ENCODE results near the gene C2orf42. TPM values are rescaled to one million over a fixed set of nuclear protein-coding genes. Genes with fewer than 3 reads are reported as not detected.

The C2orf42 gene
- total RNA-seq, 2 experiments from 2014 or later = 23.5 to 23.9 TPM

- ChIA-PET POLR2A (interaction anchor here (1.1 to 8.6 kb wide), 11 partner anchors 9 to 212 kb away, joined by 4 to 108 read pairs (median 21); partner anchors contain the start of genes C2orf42, MXD1 and PCBP1), CTCF (interaction anchor here (0.8 to 3.1 kb wide), 15 partner anchors 8 to 214 kb away, joined by 3 to 12 read pairs (median 5); no protein-coding TSS in a partner anchor)
- intact Hi-C loops (cut with micrococcal nuclease) = no loop called here
- Mint-ChIP-seq H3K27ac (peak overlapping the region; percentile 98), H3K27me3 (no peaks in the 10 kb centered on the region), H3K9me3 (no peaks in the 10 kb centered on the region), H3K4me1 (ENCODE audit: low read depth) (peaks cover 66% of the 10 kb centered on the region), H3K36me3 (peaks cover 5% of the 10 kb centered on the region), H3K4me3 (peak overlapping the region; percentile 92)
- DNase-seq = no peak
Observed at GRCh38 chr2:70125498-70125898, 65.3 kb downstream of the C2orf42 start.

DNA sequence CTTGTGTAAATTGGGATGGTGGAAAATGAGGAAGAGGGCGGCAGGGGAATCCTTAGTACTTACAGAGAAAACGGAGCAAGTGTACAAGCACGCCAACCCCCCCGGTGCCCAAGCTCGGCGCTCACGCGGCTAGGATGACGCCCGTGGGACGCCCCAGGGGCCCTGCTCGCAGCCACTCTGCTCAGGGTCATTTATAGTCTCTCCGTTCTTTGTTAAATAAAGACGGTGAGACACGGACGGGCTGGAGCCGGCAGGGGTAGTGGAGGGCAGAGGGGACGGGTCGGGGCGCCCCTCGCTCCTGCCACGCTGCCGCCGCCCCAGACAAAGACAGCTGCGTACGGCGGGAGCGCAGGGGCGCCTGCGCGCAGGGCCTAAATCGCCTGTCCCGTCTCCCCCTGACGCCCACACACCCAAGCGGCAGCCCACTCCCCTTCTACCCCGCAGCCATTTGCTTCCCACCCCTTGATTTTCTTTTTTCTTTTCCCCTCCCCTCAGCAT, 65.8 kb downstream of the C2orf42 start:
- POLR2A ChIA-PET = interaction anchor here (1.1 to 8.6 kb wide), 13 partner anchors 9 to 211 kb away, joined by 4 to 108 read pairs (median 20); partner anchors contain the start of genes C2orf42, MXD1, PCBP1 and SNRPG
- intact Hi-C loops (cut with micrococcal nuclease) = loop anchor here (1.0 kb wide), 4 partner anchors 8 to 39 kb away; no protein-coding TSS in a partner anchor
- Mint-ChIP-seq H3K4me3 (peak overlapping the region; percentile 92), H3K36me3 (peaks cover 5% of the 10 kb centered on the region), H3K27me3 (no peaks in the 10 kb centered on the region), H3K4me1 (ENCODE audit: low read depth) (peaks cover 62% of the 10 kb centered on the region), H3K9me3 (no peaks in the 10 kb centered on the region), H3K27ac (peak overlapping the region; percentile 98)
- peak; percentile 67 for DNase-seq
- CTCF ChIA-PET = interaction anchor here (0.7 to 3.1 kb wide), 17 partner anchors 8 to 213 kb away, joined by 3 to 12 read pairs (median 5); no protein-coding TSS in a partner anchor

DNA sequence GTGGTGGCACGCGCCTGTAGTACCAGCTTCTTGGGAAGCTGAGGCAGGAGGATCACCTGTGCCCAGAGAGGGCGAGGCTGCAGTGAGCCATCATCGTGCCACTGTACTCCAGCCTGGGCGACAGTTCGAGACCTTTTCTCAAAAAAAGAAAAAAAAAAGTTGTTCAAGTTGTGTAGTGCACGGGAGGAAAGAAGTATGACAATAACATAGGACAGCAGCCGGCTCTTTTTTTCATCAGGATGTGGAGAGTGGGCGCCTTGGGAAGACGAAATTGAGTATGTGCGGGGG, 67.0 kb downstream of the C2orf42 start:
- ChIA-PET POLR2A (interaction anchor here (1.0 to 8.6 kb wide), 13 partner anchors 8 to 210 kb away, joined by 4 to 108 read pairs (median 20); partner anchors contain the start of genes C2orf42, MXD1, PCBP1 and SNRPG), CTCF (interaction anchor here (1.0 to 3.1 kb wide), 9 partner anchors 10 to 210 kb away, joined by 4 to 12 read pairs (median 9); no protein-coding TSS in a partner anchor)
- H3K4me3 Mint-ChIP-seq = peak overlapping the region; percentile 92
- H3K4me1 Mint-ChIP-seq (ENCODE audit: low read depth) = peaks cover 60% of the 10 kb centered on the region
- H3K36me3 Mint-ChIP-seq = peaks cover 5% of the 10 kb centered on the region
- no peaks in the 10 kb centered on the region for H3K9me3 Mint-ChIP-seq
- intact Hi-C loops (cut with micrococcal nuclease) = loop anchor here (1.0 kb wide), 4 partner anchors 10 to 37 kb away; no protein-coding TSS in a partner anchor
- no peaks in the 10 kb centered on the region for H3K27me3 Mint-ChIP-seq
- H3K27ac Mint-ChIP-seq = peak overlapping the region; percentile 98
- DNase-seq = no peak

DNA sequence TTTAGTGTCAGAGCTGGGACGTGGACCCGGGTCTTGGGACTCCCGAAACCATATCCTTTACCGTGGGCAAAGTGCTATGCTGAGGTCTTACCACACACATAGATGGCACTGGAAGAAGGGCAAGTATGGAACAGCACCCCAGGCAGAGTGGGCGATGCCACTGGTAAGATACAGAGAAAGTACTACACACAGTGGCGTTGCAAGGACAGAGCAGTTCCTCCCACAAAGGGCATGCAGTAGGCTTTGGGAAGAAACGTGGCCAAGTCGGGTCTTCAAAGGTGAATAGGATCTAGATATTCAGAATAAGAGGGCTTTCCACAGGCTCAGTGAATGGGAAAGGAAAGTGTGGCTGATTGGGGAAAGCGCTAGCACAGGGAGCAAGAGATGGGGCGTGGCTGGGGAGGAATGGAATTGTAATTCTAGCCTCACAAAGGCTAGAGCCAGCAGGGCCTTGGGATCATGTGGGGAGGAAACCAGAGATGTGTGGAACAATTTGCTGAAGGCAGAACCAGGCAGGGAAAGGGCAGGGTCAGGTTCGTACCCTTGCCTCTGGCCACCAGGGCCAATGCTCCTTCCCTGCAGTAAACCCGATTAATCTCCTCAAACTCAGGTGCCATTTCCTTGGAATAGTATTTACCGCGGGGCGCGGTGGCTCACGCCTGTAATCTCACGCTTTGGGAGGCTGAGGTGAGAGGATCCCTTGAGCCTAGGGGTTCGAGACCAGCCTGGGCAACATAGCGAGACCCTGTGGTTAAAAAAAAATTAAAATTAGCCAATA, 67.6 kb downstream of the C2orf42 start:
- H3K27ac Mint-ChIP-seq = peak overlapping the region; percentile 98
- no peak for DNase-seq
- H3K4me1 Mint-ChIP-seq (ENCODE audit: low read depth) = peaks cover 58% of the 10 kb centered on the region
- peaks cover 5% of the 10 kb centered on the region for H3K36me3 Mint-ChIP-seq
- intact Hi-C loops (cut with micrococcal nuclease) = no loop called here
- H3K4me3 Mint-ChIP-seq = peak overlapping the region; percentile 92
- ChIA-PET POLR2A (interaction anchor here (0.7 to 8.6 kb wide), 14 partner anchors 7 to 209 kb away, joined by 3 to 108 read pairs (median 20); partner anchors contain the start of genes MXD1, PCBP1 and SNRPG), CTCF (interaction anchor here (0.6 to 3.0 kb wide), 7 partner anchors 10 to 209 kb away, joined by 3 to 12 read pairs (median 9); no protein-coding TSS in a partner anchor)
- no peaks in the 10 kb centered on the region for H3K9me3 Mint-ChIP-seq
- no peaks in the 10 kb centered on the region for H3K27me3 Mint-ChIP-seq

GRCh38 chr2:70122470-70122869, 68.3 kb downstream of the C2orf42 start:
- Mint-ChIP-seq H3K4me3 (no peak overlapping the region), H3K27ac (peak overlapping the region; percentile 98), H3K36me3 (peaks cover 5% of the 10 kb centered on the region), H3K9me3 (no peaks in the 10 kb centered on the region), H3K4me1 (ENCODE audit: low read depth) (peaks cover 51% of the 10 kb centered on the region), H3K27me3 (no peaks in the 10 kb centered on the region)
- no peak for DNase-seq
- ChIA-PET CTCF (interaction anchor here (0.6 to 1.5 kb wide), 3 partner anchors 9 to 34 kb away, joined by 3 to 4 read pairs (median 3); no protein-coding TSS in a partner anchor), POLR2A (interaction anchor here (0.5 to 8.6 kb wide), 7 partner anchors 13 to 37 kb away, joined by 3 to 108 read pairs (median 4); no protein-coding TSS in a partner anchor)
- intact Hi-C loops (cut with micrococcal nuclease) = no loop called here

DNA sequence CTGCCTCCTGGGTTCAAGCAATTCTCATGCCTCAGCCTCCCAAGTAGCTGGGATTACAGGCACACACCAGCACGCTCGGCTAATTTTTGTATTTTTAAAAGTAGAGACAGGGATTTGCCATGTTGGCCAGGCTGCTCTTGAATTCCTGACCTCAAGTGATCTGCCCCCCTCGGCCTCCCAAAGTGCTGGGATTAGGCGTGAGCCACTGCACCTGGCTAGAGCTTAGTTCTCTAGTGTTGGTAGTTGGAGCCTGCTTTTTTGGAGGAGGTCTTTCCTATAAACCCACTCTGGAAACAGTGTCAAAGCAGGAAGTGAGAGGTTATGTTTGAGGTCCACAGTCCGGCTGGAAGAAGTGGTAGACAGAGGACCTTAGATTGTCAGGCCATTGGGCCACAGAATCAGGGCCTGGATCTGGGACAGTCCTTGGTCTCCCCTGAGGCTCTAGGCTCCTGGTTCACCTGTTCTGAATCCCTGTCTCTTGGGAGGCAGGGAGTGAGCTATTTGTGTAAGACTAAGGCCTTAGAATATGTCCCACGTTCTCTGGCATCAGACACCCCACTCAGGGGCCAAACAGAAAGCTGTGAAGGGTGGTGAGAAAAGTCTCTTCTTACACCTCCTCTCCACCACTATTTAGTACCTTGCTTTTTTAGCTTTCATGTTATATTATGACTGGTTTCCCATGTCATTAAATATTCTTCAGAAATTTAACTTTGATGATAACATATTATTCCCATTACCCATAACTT, 69.0 kb downstream of the C2orf42 start:
- no peak for DNase-seq
- H3K27me3 Mint-ChIP-seq = no peaks in the 10 kb centered on the region
- H3K9me3 Mint-ChIP-seq = no peaks in the 10 kb centered on the region
- peak overlapping the region; percentile 98 for H3K27ac Mint-ChIP-seq
- no peak overlapping the region for H3K4me3 Mint-ChIP-seq
- POLR2A ChIA-PET = interaction anchor here (0.9 to 8.6 kb wide), 6 partner anchors 13 to 33 kb away, joined by 3 to 108 read pairs (median 4); no protein-coding TSS in a partner anchor
- intact Hi-C loops (cut with micrococcal nuclease) = no loop called here
- peaks cover 5% of the 10 kb centered on the region for H3K36me3 Mint-ChIP-seq
- H3K4me1 Mint-ChIP-seq (ENCODE audit: low read depth) = peaks cover 48% of the 10 kb centered on the region
- CTCF ChIA-PET = interaction anchor here (0.6 to 1.5 kb wide), 4 partner anchors 11 to 209 kb away, joined by 3 to 4 read pairs (median 4); no protein-coding TSS in a partner anchor

GRCh38 chr2:70118798-70119454, 71.9 kb downstream of the C2orf42 start:
- H3K27me3 Mint-ChIP-seq = no peaks in the 10 kb centered on the region
- no peaks in the 10 kb centered on the region for H3K9me3 Mint-ChIP-seq
- no peak overlapping the region for H3K4me3 Mint-ChIP-seq
- ChIA-PET CTCF (interaction anchor here (0.7 kb wide), 1 partner anchor 493 kb away, joined by 3 read pairs; no protein-coding TSS in a partner anchor), POLR2A (no interaction called here)
- H3K36me3 Mint-ChIP-seq = no peaks in the 10 kb centered on the region
- no peak for DNase-seq
- peaks cover 35% of the 10 kb centered on the region for H3K4me1 Mint-ChIP-seq (ENCODE audit: low read depth)
- no peak overlapping the region for H3K27ac Mint-ChIP-seq
- intact Hi-C loops (cut with micrococcal nuclease) = no loop called here

GRCh38 chr2:70116936-70117552, 73.8 kb downstream of the C2orf42 start:
- H3K4me1 Mint-ChIP-seq (ENCODE audit: low read depth) = peaks cover 21% of the 10 kb centered on the region
- CTCF ChIA-PET = no interaction called here
- intact Hi-C loops (cut with micrococcal nuclease) = no loop called here
- no peaks in the 10 kb centered on the region for H3K36me3 Mint-ChIP-seq
- no peaks in the 10 kb centered on the region for H3K27me3 Mint-ChIP-seq
- H3K27ac Mint-ChIP-seq = no peak overlapping the region
- POLR2A ChIA-PET = interaction anchor here (1.3 kb wide), 1 partner anchor 8 kb away, joined by 4 read pairs; no protein-coding TSS in a partner anchor
- H3K9me3 Mint-ChIP-seq = no peaks in the 10 kb centered on the region
- DNase-seq = no peak
- H3K4me3 Mint-ChIP-seq = no peak overlapping the region

DNA sequence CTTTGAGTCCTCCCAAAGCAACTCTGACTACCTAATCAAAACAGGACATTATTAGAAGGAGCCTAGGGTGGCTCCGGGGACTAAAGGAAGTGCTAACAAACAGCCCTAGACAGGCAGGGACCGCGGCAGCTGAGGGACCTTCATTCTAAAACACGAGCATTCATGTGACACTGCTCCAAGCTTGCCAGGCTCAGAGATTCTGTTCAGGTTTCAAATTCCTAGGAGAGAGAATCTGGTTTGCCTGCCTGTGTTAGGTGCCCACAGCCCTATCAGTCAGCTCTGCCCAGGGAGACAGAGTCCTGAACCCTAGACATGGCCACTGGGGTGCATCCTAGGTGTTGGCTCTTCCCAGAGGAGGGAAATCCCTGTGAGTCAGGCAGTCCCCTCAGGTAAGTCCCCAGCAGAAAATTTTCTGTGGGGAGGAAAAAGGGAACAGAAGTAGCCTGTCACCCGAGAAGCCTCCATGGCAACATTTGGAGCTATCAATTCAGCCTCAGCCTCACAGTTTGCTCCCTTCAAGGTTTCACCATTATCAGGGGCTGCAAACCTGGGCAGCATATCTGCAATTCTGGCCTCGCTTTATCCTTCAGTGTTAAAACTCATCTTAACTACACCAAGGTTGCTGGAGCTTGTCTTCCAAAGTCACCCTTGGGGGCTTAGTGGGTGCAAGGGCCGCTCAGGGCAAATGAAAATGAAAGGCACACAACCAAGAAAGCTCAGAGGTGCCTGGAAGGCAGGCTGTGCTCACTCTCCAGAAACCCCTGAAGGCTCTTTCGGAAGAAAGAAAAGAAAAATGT, 75.0 kb downstream of the C2orf42 start:
- intact Hi-C loops (cut with micrococcal nuclease) = no loop called here
- ChIA-PET POLR2A (interaction anchor here (0.6 to 1.3 kb wide), 6 partner anchors 8 to 22 kb away, joined by 3 to 4 read pairs (median 3); no protein-coding TSS in a partner anchor), CTCF (no interaction called here)
- H3K27me3 Mint-ChIP-seq = no peaks in the 10 kb centered on the region
- H3K4me3 Mint-ChIP-seq = no peak overlapping the region
- H3K9me3 Mint-ChIP-seq = no peaks in the 10 kb centered on the region
- peaks cover 19% of the 10 kb centered on the region for H3K4me1 Mint-ChIP-seq (ENCODE audit: low read depth)
- no peak overlapping the region for H3K27ac Mint-ChIP-seq
- DNase-seq = no peak
- H3K36me3 Mint-ChIP-seq = no peaks in the 10 kb centered on the region

DNA sequence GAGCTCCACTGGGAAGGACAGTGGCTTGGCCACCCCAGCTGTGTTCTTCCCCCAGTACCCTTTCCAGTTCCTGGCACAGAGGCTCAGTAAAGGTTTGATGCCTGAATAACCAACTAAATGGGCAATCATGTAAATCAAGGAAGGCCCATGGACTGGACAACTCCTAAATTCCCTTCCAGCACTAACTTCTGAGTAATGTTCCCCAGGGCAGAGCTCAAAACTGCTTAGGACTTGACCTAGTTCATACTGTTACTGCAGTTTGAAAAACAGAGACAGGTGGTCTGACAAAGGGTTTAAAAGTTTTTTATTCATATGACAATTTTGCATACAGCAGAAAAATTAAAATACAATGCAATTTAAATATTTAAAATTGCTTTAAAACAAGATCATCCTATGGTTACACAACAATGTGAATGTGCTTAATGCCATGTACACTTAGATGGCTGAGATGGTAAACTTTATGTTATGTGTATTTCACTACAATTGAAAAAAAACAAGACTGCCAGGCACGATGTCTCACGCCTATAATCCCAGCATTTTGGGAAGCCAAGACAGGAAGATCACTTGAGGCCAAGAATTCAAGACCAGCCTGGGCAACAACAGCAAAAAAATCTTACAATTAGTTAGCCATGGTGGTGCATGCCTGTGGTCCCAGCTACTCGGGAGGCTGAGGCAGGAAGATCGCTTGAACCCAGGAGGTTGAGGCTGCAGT, 77.3 kb downstream of the C2orf42 start:
- H3K36me3 Mint-ChIP-seq = no peaks in the 10 kb centered on the region
- DNase-seq = no peak
- H3K27ac Mint-ChIP-seq = no peak overlapping the region
- no peaks in the 10 kb centered on the region for H3K27me3 Mint-ChIP-seq
- H3K4me3 Mint-ChIP-seq = no peak overlapping the region
- intact Hi-C loops (cut with micrococcal nuclease) = no loop called here
- H3K9me3 Mint-ChIP-seq = no peaks in the 10 kb centered on the region
- CTCF ChIA-PET = interaction anchor here (1.0 kb wide), 1 partner anchor 9 kb away, joined by 3 read pairs; no protein-coding TSS in a partner anchor
- POLR2A ChIA-PET = no interaction called here
- peaks cover 31% of the 10 kb centered on the region for H3K4me1 Mint-ChIP-seq (ENCODE audit: low read depth)
